HG03175 (cell line): Measurements from ENCODE around the gene TNS1.

Experiments used
- ATAC-seq: cut with Tn5 transposase; IDR thresholded peaks from one replicate; pipeline ENCODE4 v1.9.1; 2021; ENCODE audit warnings: mild to moderate bottlenecking, moderate library complexity; ENCODE audit not compliant: unreplicated experiment

TNS1 gene

GRCh38 chr2:218002143-218002844 lies 501 bp downstream of the TNS1 start:
- ATAC-seq = no peak

- ATAC-seq = no peak
Observed at GRCh38 chr2:218001629-218002028, 1.2 kb downstream of the TNS1 start.

GRCh38 chr2:218000136-218000535 lies 2.7 kb downstream of the TNS1 start:
- no peak for ATAC-seq

- ATAC-seq = no peak
Observed at GRCh38 chr2:217999595-217999959, 3.2 kb downstream of the TNS1 start.

- no peak for ATAC-seq
Observed at GRCh38 chr2:217998926-217999594, 3.7 kb downstream of the TNS1 start.

GRCh38 chr2:217997510-217997909 lies 5.3 kb downstream of the TNS1 start:
- no peak for ATAC-seq

DNA sequence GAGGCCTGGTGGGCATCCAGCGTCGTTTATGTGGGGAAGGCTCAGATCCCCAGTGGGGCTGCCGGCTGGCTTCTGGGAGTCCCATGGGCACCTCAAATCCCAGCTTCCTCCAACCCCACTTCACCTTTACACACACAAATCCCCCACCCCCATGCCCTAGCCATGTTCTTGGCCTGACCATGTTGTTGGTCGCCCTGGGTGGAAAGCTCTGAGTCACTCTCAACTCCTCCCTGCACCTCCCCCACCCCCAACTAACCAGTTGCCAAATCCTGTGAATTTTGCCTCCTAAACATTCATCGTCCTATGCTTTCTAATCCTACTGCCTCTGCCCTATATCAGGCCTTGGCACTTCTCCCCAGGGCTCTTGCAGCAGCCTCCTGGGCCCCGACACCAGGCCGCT lies 6.4 kb downstream of the TNS1 start:
- no peak for ATAC-seq

- ATAC-seq = no peak
Observed at GRCh38 chr2:217995731-217996231, 7.0 kb downstream of the TNS1 start.

- ATAC-seq = no peak
Observed at GRCh38 chr2:217994776-217995274, 8.0 kb downstream of the TNS1 start.

DNA sequence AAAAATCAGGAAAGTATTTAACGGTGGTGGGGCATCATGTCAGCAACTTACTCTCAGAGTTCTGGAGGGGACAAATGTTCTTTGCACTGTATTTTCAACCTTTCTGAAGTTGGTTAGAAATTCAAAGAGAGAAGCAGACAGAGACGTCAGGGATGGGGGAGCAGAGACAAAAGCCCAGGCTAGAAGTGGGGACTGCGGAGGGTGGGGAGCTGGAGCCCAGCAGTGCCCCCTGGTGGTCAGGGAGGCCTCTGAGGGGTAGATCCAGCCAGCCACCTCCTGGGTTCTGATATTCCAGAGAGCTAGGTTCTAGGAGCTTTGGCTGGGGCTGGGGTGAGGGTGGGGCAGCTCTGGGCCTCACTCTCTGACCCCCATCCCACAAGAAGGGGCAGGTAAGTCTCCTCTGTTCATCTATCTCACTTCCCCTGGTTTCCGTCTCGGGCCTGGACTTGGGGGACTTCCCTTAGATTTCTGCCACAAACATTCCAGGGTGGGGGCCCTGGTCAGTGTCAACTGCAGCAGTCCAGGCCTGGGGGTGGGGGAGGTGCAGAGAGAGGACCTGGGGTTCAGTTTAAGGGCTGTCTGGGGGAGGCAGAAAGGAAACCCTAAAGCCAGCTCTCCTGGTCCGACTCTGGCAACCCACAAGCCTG lies 8.9 kb downstream of the TNS1 start:
- ATAC-seq = peak; percentile 55

DNA sequence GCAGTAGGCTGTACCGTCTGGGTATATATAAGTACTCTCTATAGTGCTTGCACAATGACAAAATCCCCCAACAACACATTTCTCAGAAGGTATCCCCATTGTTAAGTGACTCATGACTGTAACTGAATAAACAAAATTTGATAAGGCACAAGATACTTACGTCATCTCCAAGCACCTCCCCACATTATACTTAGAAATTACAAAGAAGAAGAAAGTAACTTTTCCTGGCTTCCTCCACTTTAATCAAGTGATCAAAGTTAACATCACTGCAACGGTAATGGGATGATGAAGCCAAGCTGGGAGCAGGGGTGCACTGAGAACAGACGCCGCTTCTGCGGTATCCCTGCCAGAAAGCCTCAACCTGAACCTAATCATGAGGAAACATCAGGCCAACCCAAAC lies 9.7 kb downstream of the TNS1 start:
- ATAC-seq = no peak

GRCh38 chr2:217992061-217992460 lies 10.7 kb downstream of the TNS1 start:
- ATAC-seq = no peak

DNA sequence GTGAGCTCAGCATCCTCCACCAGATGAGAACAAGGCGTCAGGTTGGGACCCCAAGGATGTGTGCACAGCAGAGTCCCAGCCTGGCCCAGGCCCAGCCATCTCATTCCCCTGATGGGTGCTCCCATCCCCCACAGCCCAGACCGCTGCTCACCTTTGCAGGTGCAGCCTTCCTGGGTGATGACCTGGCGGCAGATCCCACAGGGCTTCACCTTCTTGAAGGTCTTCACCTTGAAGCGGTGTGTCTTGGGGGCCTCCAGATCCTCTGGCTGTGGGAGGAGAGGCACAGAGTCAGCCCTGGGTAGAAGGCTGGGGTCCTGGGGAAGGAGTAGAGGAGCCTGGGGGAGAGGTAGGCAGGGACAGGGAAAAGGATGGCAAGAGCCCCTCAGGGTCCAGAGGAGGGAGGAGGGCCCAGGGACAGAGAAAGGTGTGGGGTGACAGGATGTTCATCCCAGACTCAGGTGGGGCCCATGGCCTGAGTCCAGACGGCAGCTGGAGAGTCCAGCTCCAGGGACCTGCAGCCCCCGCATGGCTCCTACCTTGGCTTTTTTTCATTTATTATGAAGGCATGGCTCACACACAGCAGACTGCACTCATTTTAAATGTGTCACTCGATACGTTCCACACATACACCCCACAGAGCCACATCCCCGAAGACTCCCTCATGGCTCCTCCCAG lies 11.9 kb downstream of the TNS1 start:
- no peak for ATAC-seq

- no peak for ATAC-seq
Observed at GRCh38 chr2:217990389-217990788, 12.4 kb downstream of the TNS1 start.

DNA sequence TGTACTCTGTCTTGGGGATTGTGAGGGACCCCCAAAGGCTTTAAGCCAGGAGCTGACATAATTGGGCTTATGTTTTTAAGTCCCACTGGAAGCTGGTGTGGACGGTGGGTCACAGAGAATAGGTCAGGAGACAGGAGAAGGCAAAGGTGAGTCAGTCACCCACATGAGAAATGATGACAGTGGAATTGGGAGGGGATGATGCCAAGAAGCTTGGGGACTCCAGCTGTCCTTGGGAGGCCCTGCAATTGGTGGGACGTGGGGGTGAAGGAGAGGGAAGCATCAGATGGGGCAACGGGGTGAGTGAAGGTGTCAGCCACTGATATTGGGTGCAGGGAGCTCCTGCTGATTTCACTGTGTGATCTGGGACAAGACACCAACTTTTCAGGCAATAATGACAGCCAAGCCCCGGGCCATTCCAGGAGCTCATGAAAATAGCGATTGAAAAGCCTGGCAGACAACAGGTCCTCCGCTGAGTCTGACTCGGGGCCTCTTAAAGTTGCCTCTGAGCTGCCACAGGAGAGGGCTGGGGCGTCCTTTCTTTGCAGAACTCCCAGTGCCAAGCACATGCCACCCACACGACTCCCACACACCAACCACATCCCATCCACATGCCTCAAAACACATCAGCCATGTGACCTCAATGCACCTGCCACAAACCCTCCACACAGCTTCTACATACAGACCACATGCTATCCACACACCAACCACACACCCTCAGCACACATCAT lies 13.4 kb downstream of the TNS1 start:
- no peak for ATAC-seq

DNA sequence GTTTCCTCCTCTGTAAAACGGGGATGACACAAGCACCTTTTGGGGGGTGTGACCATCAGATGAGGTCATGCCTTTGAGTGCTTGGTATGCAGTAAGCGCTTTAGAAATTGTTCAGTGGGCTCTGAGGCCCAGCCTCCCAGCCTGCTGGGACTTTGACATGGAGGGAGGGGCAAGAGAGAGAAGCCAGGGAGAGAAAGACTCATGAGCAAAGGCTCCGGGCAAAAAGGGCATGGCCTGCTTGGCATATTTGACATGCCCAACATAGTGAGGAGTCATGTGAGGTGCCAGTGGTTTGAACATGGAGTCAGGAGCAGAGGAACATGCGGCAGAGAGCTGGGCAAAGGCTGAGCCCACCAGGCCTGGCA lies 14.0 kb downstream of the TNS1 start:
- no peak for ATAC-seq

GRCh38 chr2:217988014-217988839 lies 14.6 kb downstream of the TNS1 start:
- ATAC-seq = peak; percentile 68

DNA sequence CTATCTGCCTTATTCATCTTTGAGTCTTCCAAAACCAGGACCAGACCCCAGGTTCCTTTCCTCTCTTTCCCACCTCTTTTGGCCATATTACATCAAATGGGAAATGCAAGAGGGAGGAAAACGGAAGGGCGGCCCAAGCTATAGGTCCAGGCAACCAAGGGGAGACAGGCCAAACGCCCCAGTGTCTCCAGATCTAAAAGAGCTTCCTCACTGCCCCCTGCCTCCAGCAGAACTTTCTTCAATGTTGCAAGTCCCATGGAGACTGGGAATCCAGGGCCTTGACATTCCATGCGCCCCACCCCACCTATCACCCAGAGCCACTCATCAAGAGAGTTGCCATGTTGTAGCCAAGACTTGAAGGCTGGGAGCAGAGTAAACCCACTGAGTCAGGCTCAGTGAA lies 15.4 kb downstream of the TNS1 start:
- ATAC-seq = no peak

GRCh38 chr2:217986256-217986961 lies 16.4 kb downstream of the TNS1 start:
- no peak for ATAC-seq
